ENCODE results near the gene DCBLD1.

The DCBLD1 gene

DNA sequence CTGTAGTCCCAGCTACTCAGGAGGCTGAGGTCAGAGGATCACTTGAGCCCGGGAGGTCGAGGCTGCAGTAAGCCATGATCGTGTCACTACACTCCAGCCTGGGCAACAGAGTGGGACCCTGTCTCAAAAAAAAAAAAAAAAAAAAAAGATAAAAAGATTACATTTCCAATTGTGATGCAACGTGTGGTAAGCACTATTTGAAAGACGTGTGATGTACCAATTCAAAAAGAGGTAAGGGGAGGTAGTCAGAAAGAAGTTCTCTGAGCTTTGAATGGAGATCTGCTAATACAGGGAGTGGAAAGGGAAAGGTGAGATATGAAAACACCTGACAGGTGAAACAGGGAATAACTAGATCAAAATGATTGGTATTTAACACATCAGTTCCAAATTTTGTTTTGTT, 108.0 kb downstream of the DCBLD1 start:
- FAIRE-seq: no peak
- no peak for TF ChIP-seq POLR2AphosphoS5 (IDR thresholded peaks at IDR 0.05; ENCODE audit: low read depth, low read length)
- TF ChIP-seq POLR2A (IDR thresholded peaks at IDR 0.05; ENCODE audit: low read depth, low read length): no peak
- TF ChIP-seq TAF1 (IDR thresholded peaks at IDR 0.05; ENCODE audit: low read depth, low read length): no peak
- TF ChIP-seq POU2F2 (IDR thresholded peaks at IDR 0.05; ENCODE audit: low read depth, low read length): no peak
- no peak for TF ChIP-seq SPI1 (IDR thresholded peaks at IDR 0.05; ENCODE audit: low read depth, low read length)
- TF ChIP-seq PAX5 (IDR thresholded peaks at IDR 0.05; ENCODE audit: insufficient read depth, low read length, severe bottlenecking): no peak
- no peak for DNase-seq (ENCODE audit: insufficient read length, low spot score)

DNA sequence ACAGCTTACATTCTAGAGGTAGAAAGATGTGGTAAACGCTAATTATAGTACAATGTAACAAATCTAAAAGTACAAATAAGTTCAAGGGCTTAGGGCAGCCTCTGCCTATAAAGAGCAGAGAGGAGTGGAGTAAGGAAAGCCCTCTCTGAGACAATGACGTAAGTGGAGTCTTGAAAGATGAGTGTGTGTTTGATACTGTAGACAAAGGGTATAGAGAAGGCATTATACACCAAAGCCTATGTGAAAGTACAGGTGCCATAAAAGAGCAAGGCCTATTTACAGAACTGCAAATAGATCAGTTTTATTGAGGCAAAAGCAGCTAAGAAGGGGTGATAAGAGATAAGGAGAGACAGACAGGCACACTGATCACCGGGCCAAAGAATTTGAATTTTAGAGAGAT, 108.9 kb downstream of the DCBLD1 start:
- FAIRE-seq (no peak), DNase-seq (ENCODE audit: insufficient read length, low spot score) (no peak)
- no peak for TF ChIP-seq SPI1 (IDR thresholded peaks at IDR 0.05; ENCODE audit: low read depth, low read length)

DNA sequence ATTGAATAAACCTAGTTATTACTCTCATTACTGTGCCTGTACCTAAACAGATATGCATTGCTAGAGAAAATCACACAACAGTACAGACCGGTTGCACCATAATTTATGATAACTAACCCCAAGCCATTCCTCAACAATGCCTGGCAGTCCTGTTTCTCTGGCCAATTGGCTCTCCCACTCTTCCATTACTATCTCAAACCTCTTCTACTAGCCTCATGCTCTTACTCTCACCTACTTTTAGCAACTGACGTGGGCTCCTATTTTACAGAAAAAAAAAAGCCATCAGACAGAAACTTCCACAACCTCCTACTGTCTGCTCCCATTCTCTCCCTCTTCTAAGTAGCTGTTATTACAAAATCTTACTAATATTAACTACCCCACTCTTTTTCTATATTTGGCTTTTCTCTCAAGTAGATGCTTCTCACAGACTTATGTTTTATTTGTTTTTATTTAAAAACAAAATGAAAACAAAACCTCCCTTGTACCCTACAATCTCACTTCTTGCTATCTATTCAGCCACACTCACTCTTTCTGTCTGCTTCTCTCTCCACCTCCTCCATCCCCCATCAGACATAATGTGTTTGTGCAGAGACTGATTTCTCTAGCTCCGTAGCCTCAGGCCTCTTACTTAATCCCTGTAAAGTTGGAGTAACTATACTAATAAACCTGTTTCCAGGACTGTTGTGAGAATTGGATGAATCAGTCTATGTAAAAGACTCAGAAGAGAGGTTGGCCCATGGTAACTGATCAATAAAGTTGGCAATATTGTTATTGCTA, 110.7 kb downstream of the DCBLD1 start:
- no peak for FAIRE-seq
- DNase-seq (ENCODE audit: insufficient read length, low spot score): no peak
- TF ChIP-seq SPI1 (IDR thresholded peaks at IDR 0.05; ENCODE audit: low read depth, low read length) (no peak), POLR2A (IDR thresholded peaks at IDR 0.05; ENCODE audit: low read depth, low read length) (no peak), POU2F2 (IDR thresholded peaks at IDR 0.05; ENCODE audit: low read depth, low read length) (no peak)

DNA sequence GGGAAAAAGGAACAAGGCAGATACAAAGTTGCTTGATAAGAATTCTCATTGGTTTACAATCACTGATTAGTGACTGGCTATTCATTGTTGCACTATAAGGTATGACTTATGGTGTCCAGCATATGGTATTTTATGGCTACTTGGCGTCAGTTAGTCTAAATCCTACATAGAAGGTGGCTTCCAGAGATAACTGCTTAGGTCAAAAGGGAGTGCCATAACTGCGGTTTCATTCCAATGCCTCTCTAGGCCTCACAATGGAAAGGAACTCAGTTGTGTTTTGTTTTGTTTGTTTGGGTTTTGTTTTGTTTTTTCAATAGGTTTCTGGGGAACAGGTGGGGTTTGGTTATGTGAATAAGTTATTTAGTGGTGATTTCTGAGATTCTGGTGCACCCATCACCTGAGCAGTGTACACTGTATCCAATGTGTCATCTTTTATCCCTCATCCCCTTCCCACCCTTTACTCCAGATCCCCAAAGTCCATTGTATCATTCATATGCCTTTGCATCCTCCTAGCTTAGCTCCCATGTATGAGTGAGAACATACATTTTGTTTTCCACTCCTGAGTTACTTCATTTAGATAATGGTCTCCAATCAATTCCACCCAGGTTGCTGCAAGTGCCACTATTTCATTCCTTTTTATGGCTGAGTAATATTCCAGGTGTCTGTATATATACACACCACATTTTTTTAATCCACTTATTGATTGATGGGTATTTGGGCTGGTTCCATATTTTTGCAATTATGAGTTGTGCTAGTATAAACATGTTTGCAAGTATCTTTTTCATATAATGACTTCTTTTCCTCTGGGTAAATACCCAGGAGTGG, 112.8 kb downstream of the DCBLD1 start:
- FAIRE-seq (no peak), DNase-seq (ENCODE audit: insufficient read length, low spot score) (no peak)
- TF ChIP-seq POLR2AphosphoS5 (IDR thresholded peaks at IDR 0.05; ENCODE audit: low read depth, low read length) (no peak), POLR2A (IDR thresholded peaks at IDR 0.05; ENCODE audit: low read depth, low read length) (no peak), SPI1 (IDR thresholded peaks at IDR 0.05; ENCODE audit: low read depth, low read length) (no peak), PAX5 (IDR thresholded peaks at IDR 0.05; ENCODE audit: insufficient read depth, low read length, severe bottlenecking) (no peak), TAF1 (IDR thresholded peaks at IDR 0.05; ENCODE audit: low read depth, low read length) (no peak), POU2F2 (IDR thresholded peaks at IDR 0.05; ENCODE audit: low read depth, low read length) (no peak)

DNA sequence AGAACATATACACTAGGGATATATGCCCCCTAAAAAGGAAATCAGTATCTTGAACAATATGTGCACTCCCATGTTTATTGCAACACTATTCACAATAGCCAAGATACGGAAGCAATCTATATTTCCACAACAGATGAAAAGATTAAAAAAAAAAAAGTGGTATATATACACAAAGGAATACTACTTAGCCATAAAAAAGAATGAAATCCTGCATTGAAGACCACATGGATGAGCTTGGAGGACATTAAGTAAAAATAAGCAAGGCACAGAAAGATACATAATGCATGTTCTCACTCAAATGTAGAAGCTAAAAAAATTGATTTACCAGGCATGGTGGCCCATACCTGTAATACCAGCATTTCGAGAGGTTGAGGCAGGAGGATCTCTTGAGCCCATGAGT, 115.3 kb downstream of the DCBLD1 start:
- FAIRE-seq: no peak
- DNase-seq (ENCODE audit: insufficient read length, low spot score): no peak
- no peak for TF ChIP-seq TAF1 (IDR thresholded peaks at IDR 0.05; ENCODE audit: low read depth, low read length)
- no peak for TF ChIP-seq POLR2A (IDR thresholded peaks at IDR 0.05; ENCODE audit: low read depth, low read length)
- TF ChIP-seq SPI1 (IDR thresholded peaks at IDR 0.05; ENCODE audit: low read depth, low read length): no peak
- TF ChIP-seq POU2F2 (IDR thresholded peaks at IDR 0.05; ENCODE audit: low read depth, low read length): no peak
- TF ChIP-seq POLR2AphosphoS5 (IDR thresholded peaks at IDR 0.05; ENCODE audit: low read depth, low read length): no peak
- no peak for TF ChIP-seq PAX5 (IDR thresholded peaks at IDR 0.05; ENCODE audit: insufficient read depth, low read length, severe bottlenecking)

Measured in GM12891 (cell line).